ENCODE results near the gene SLC28A1.

SLC28A1 gene

GRCh38 chr15:84992157-84992944, 107.9 kb downstream of the SLC28A1 start:
- Mint-ChIP-seq H3K27me3 (no peaks in the 10 kb centered on the region), H3K4me1 (peaks cover 31% of the 10 kb centered on the region)
- DNase-seq (ENCODE audit: low spot score in 2 of 2), result no peak

More at GRCh38 chr15:84992157-84992944, 107.9 kb downstream of the SLC28A1 start:
- no peak overlapping the region for H3K4me3 Mint-ChIP-seq
- H3K27ac Mint-ChIP-seq, result peak overlapping the region; percentile 9
- H3K9me3 Mint-ChIP-seq, result no peaks in the 10 kb centered on the region
- peaks cover 3% of the 10 kb centered on the region for H3K36me3 Mint-ChIP-seq
- no peak for ATAC-seq (ENCODE audit: low read depth)

Data from memory B cell (primary cell).